Panc1 (cell line): ENCODE results near the gene MTHFSD. TPM values are rescaled to one million over a fixed set of nuclear protein-coding genes. Genes with fewer than 3 reads are reported as not detected.

Experiments
- ATAC-seq: fragments of 200-7000 bp; cut with Tn5 transposase; 2 replicates; pipeline ENCODE4 v1.9.1; 2020; ENCODE audit warnings: mild to moderate bottlenecking, moderate library complexity
- BruUV-seq: library from RNA; stranded (reverse); fragments of 400-500 nt; replicated peaks from 2 replicates; lab custom pipeline; 2021; lab: Mats Ljungman, UMichigan
- CTCF ChIA-PET: fragments of 300-600 bp; sonication (Branson Sonifier 250); formaldehyde crosslinking; loops from one replicate; lab custom pipeline; 2022; ENCODE audit warnings: antibody characterized with exemption; lab: Charles Lee
- POLR2A ChIA-PET: fragments of 300-600 bp; sonication (Branson Sonifier 250); formaldehyde crosslinking; loops from one replicate; lab custom pipeline; 2022; ENCODE audit warnings: antibody characterized with exemption; lab: Charles Lee
- DNase-seq: peaks from one replicate; pipeline ENCODE4 v3.0.0-alpha.2; 2010; ENCODE audit warnings: low read depth, low spot score
- H3K27ac ChIP-seq: 2 replicates; pipeline ENCODE4 v1.5.1; 2011; ENCODE audit warnings: mild to moderate bottlenecking, low read length, inconsistent platforms
- H3K27me3 ChIP-seq: fragments of 200-500 bp; sonication (Bioruptor generic); 2 replicates; pipeline ENCODE4 v1.6.0; 2014; ENCODE audit warnings: low read length, inconsistent platforms; ENCODE audit not compliant: control insufficient read depth, insufficient read depth
- H3K36me3 ChIP-seq: fragments of 200-500 bp; sonication (Bioruptor generic); 2 replicates; pipeline ENCODE4 v1.5.1; 2014; ENCODE audit warnings: inconsistent platforms, mild to moderate bottlenecking, low read length, moderate library complexity; ENCODE audit not compliant: control insufficient read depth, insufficient read depth
- H3K4me1 ChIP-seq: 2 replicates; pipeline ENCODE4 v1.5.1; 2011; ENCODE audit warnings: inconsistent platforms, mild to moderate bottlenecking, low read length, moderate library complexity; ENCODE audit not compliant: control insufficient read depth, insufficient read depth
- H3K4me3 ChIP-seq, 2 experiments: 2 replicates each; pipeline ENCODE4 v1.5.1; 2011 to 2012; ENCODE audit warnings: low read depth in 2 of 2, low read length in 2 of 2, mild to moderate bottlenecking in 2 of 2, inconsistent platforms in 1 of 2, moderate library complexity in 1 of 2
- H3K9me3 ChIP-seq: fragments of 200-500 bp; sonication (Bioruptor generic); 2 replicates; pipeline ENCODE4 v1.5.1; 2014; ENCODE audit warnings: low read depth, mild to moderate bottlenecking, inconsistent platforms, low read length, moderate library complexity; ENCODE audit not compliant: control insufficient read depth, insufficient read depth
- POLR2AphosphoS5 ChIP-seq: IDR thresholded peaks from 2 replicates; pipeline ENCODE4 v1.6.1; 2012; ENCODE audit warnings: mild to moderate bottlenecking, low read depth, low read length, moderate library complexity
- SIN3A ChIP-seq: IDR thresholded peaks from 2 replicates; pipeline ENCODE4 v1.6.1; 2012; ENCODE audit warnings: low read depth, mild to moderate bottlenecking, low read length, moderate library complexity, borderline replicate concordance; ENCODE audit not compliant: insufficient read depth
- TCF7L2 ChIP-seq: IDR thresholded peaks from 2 replicates; pipeline ENCODE4 v1.6.1; 2011; ENCODE audit warnings: mild to moderate bottlenecking, low read depth, low read length, inconsistent platforms
- in situ Hi-C: cut with HindIII; loops from 2 replicates; pipeline ENCODE4 v1.10.0; 2016; ENCODE audit warnings: low sequenced_read_pairs, low pct_unique_long_range_greater_than_20kb
- intact Hi-C: fragments of 100-400 bp; cut with micrococcal nuclease; formaldehyde crosslinking; loops from one replicate; pipeline ENCODE4 v1.10.0; 2022; ENCODE audit not compliant: unreplicated experiment
- total RNA-seq: library from RNA; stranded (reverse); gene quantifications from one replicate; pipeline ENCODE4 v1.2.1, GENCODE V29; 2021; ENCODE audit not compliant: unreplicated experiment
- TF ChIP-seq, protein P1 (sequence below): fragments of 450-650 bp; IDR thresholded peaks from 2 replicates; pipeline ENCODE4 v1.5.1; 2017; ENCODE audit warnings: mild to moderate bottlenecking
- TF ChIP-seq, protein P2 (sequence below), 2 experiments: IDR thresholded peaks; 2 replicates each; pipeline ENCODE4 v1.6.1; 2011 to 2012; ENCODE audit warnings: low read depth in 2 of 2, control low read depth in 1 of 2, low read length in 1 of 2, mild to moderate bottlenecking in 1 of 2, moderate library complexity in 1 of 2; ENCODE audit not compliant: insufficient read depth in 1 of 2

MTHFSD gene
- total RNA-seq, 1 experiment from 2014 or later: 16.5 TPM

DNA sequence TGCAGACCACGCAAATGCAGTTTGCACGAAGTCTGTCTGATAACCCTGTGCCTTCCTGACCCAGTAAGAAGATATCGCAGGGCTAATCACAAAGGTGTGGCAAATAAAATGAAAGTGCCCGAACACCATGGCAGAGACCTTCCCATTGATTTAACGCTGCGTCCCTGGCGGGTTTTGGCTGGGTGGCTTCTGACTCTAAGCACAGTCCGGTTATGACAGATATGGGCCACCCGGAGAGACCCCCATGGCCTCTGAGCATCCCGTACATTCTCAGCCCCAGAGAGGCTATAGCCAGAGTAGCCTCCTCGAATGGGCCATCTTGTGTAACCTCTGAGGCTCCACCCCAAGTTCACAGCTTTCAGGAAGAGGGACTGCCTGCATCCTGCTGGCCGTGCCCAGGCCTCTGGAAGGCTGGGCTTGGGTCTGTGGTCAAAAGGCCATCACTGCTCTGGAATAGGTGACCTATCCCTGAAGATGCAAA is 17.0 kb upstream of the MTHFSD start:
- Histone ChIP-seq H3K4me1 (peaks cover 41% of the 10 kb centered on the region), H3K4me3 (peak overlapping the region; percentile 63 to 86), H3K27me3 (no peaks in the 10 kb centered on the region), H3K27ac (peak overlapping the region; percentile 97), H3K9me3 (no peaks in the 10 kb centered on the region), H3K36me3 (no peaks in the 10 kb centered on the region; the same call in 1 of the 2 replicates)
- DNase-seq (no peak), ATAC-seq (no peak)
- intact Hi-C loops (loop anchor here (5.0 kb wide), 1 partner anchor 260 kb away; no protein-coding TSS in a partner anchor), in situ Hi-C loops (no loop called here)
- no peak for TF ChIP-seq TCF7L2
- no peak for TF ChIP-seq SIN3A
- no peak for TF ChIP-seq POLR2AphosphoS5
- TF ChIP-seq, protein P1, sequence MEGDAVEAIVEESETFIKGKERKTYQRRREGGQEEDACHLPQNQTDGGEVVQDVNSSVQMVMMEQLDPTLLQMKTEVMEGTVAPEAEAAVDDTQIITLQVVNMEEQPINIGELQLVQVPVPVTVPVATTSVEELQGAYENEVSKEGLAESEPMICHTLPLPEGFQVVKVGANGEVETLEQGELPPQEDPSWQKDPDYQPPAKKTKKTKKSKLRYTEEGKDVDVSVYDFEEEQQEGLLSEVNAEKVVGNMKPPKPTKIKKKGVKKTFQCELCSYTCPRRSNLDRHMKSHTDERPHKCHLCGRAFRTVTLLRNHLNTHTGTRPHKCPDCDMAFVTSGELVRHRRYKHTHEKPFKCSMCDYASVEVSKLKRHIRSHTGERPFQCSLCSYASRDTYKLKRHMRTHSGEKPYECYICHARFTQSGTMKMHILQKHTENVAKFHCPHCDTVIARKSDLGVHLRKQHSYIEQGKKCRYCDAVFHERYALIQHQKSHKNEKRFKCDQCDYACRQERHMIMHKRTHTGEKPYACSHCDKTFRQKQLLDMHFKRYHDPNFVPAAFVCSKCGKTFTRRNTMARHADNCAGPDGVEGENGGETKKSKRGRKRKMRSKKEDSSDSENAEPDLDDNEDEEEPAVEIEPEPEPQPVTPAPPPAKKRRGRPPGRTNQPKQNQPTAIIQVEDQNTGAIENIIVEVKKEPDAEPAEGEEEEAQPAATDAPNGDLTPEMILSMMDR: no peak
- TF ChIP-seq, protein P2, sequence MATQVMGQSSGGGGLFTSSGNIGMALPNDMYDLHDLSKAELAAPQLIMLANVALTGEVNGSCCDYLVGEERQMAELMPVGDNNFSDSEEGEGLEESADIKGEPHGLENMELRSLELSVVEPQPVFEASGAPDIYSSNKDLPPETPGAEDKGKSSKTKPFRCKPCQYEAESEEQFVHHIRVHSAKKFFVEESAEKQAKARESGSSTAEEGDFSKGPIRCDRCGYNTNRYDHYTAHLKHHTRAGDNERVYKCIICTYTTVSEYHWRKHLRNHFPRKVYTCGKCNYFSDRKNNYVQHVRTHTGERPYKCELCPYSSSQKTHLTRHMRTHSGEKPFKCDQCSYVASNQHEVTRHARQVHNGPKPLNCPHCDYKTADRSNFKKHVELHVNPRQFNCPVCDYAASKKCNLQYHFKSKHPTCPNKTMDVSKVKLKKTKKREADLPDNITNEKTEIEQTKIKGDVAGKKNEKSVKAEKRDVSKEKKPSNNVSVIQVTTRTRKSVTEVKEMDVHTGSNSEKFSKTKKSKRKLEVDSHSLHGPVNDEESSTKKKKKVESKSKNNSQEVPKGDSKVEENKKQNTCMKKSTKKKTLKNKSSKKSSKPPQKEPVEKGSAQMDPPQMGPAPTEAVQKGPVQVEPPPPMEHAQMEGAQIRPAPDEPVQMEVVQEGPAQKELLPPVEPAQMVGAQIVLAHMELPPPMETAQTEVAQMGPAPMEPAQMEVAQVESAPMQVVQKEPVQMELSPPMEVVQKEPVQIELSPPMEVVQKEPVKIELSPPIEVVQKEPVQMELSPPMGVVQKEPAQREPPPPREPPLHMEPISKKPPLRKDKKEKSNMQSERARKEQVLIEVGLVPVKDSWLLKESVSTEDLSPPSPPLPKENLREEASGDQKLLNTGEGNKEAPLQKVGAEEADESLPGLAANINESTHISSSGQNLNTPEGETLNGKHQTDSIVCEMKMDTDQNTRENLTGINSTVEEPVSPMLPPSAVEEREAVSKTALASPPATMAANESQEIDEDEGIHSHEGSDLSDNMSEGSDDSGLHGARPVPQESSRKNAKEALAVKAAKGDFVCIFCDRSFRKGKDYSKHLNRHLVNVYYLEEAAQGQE (IDR thresholded peaks at IDR 0.05; ENCODE audit: insufficient read depth in 1 of 2, low read depth in 2 of 2, low read length in 1 of 2): no peak
- ChIA-PET POLR2A (interaction anchor here (0.7 kb wide), 1 partner anchor 100 kb away, joined by 5 read pairs; no protein-coding TSS in a partner anchor), CTCF (no interaction called here)
- BruUV-seq: no TSS peak

DNA sequence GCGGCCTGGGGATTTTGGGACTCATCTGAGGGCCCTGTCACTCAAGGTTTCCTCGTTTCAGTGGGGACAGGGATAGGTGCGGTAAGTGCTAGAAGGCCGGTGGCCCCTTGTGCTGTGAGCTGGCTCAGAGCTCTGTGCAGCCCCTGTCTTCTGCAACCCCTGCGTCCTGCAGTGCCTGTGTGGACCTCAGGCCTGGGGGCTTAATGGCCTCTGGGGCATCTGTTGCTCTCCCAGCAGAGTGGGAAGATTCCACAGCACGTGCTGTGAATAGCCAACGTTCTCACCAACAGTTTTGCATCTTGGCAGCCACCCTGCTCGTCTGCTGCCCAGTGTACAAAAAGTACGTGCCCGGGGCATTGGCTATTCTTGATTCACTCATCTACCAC is 16.5 kb upstream of the MTHFSD start:
- H3K4me1 ChIP-seq: peaks cover 41% of the 10 kb centered on the region
- peak overlapping the region; percentile 63 to 86 for H3K4me3 ChIP-seq
- CTCF ChIA-PET: interaction anchor here (1.2 kb wide), 1 partner anchor 302 kb away, joined by 3 read pairs; no protein-coding TSS in a partner anchor
- BruUV-seq: no TSS peak
- H3K9me3 ChIP-seq: no peaks in the 10 kb centered on the region
- peak overlapping the region; percentile 97 for H3K27ac ChIP-seq
- POLR2A ChIA-PET: no interaction called here
- H3K36me3 ChIP-seq: no peaks in the 10 kb centered on the region; the same call in 1 of the 2 replicates
- ATAC-seq (no peak), DNase-seq (no peak)
- in situ Hi-C loops (no loop called here), intact Hi-C loops (loop anchor here (5.0 kb wide), 1 partner anchor 261 kb away; no protein-coding TSS in a partner anchor)
- H3K27me3 ChIP-seq: no peaks in the 10 kb centered on the region
- TF ChIP-seq, protein P2 (IDR thresholded peaks at IDR 0.05; ENCODE audit: insufficient read depth in 1 of 2, low read depth in 2 of 2, low read length in 1 of 2): no peak
- TF ChIP-seq SIN3A: no peak
- TF ChIP-seq POLR2AphosphoS5: no peak
- no peak for TF ChIP-seq TCF7L2
- TF ChIP-seq, protein P1: no peak
